HEK293T (cell line): ENCODE data around the gene PPP4R3B.

ENCODE experiments used
- CTCF ChIA-PET: fragments of 350-600 bp; formaldehyde crosslinking; extraction: SDS; loops from one replicate; lab custom pipeline; 2021; ENCODE audit warnings: antibody characterized with exemption, inconsistent platforms; lab: Yijun Ruan, JAX
- POLR2A ChIA-PET: fragments of 350-600 bp; formaldehyde crosslinking; extraction: SDS; loops from one replicate; lab custom pipeline; 2020; ENCODE audit warnings: antibody characterized with exemption, inconsistent platforms; lab: Yijun Ruan, JAX
- DNase-seq: peaks from one replicate; pipeline ENCODE4 v3.0.0; 2012; ENCODE audit warnings: mixed read lengths; ENCODE audit errors: extremely low spot score
- ARNT ChIP-seq: fragments of 450-650 bp; IDR thresholded peaks from 2 replicates; pipeline ENCODE4 v1.6.1; 2017; ENCODE audit warnings: mild to moderate bottlenecking
- BHLHE40 ChIP-seq: fragments of 450-650 bp; IDR thresholded peaks from 2 replicates; pipeline ENCODE4 v1.6.1; 2016; ENCODE audit warnings: mild to moderate bottlenecking, moderate library complexity, borderline replicate concordance
- CTBP1 ChIP-seq: fragments of 450-650 bp; IDR thresholded peaks from 2 replicates; pipeline ENCODE4 v1.6.1; 2016; ENCODE audit warnings: borderline replicate concordance
- ELF4 ChIP-seq: fragments of 450-650 bp; IDR thresholded peaks from 2 replicates; pipeline ENCODE4 v1.6.1; 2017; ENCODE audit warnings: antibody characterized with exemption
- FOXA1 ChIP-seq: fragments of 450-650 bp; IDR thresholded peaks from 2 replicates; pipeline ENCODE4 v1.6.1; 2016; ENCODE audit warnings: mild to moderate bottlenecking
- FOXK2 ChIP-seq: fragments of 450-650 bp; IDR thresholded peaks from 2 replicates; pipeline ENCODE4 v1.6.1; 2016; ENCODE audit warnings: mild to moderate bottlenecking
- FOXM1 ChIP-seq: fragments of 450-650 bp; IDR thresholded peaks from 2 replicates; pipeline ENCODE4 v1.6.1; 2017; ENCODE audit warnings: mild to moderate bottlenecking, borderline replicate concordance
- HDGF ChIP-seq: fragments of 450-650 bp; IDR thresholded peaks from 2 replicates; pipeline ENCODE4 v1.6.1; 2017; ENCODE audit warnings: antibody characterized with exemption, borderline replicate concordance
- L3MBTL2 ChIP-seq: fragments of 450-650 bp; conservative IDR thresholded peaks from 2 replicates; pipeline ENCODE4 v1.6.1; 2016; ENCODE audit warnings: mild to moderate bottlenecking
- LEF1 ChIP-seq: fragments of 450-650 bp; IDR thresholded peaks from 2 replicates; pipeline ENCODE4 v1.6.1; 2017; ENCODE audit warnings: mild to moderate bottlenecking, borderline replicate concordance
- NFRKB ChIP-seq: fragments of 450-650 bp; IDR thresholded peaks from 2 replicates; pipeline ENCODE4 v1.6.1; 2016; ENCODE audit warnings: mild to moderate bottlenecking, moderate library complexity
- SP1 ChIP-seq: fragments of 450-650 bp; IDR thresholded peaks from 2 replicates; pipeline ENCODE4 v1.6.1; 2017
- SUZ12 ChIP-seq: fragments of 450-650 bp; IDR thresholded peaks from 2 replicates; pipeline ENCODE4 v1.6.1; 2016; ENCODE audit warnings: mild to moderate bottlenecking
- TARDBP ChIP-seq: fragments of 450-650 bp; IDR thresholded peaks from 2 replicates; pipeline ENCODE4 v1.6.1; 2016
- ZNF384 ChIP-seq: fragments of 450-650 bp; IDR thresholded peaks from 2 replicates; pipeline ENCODE4 v1.6.1; 2016
- TF ChIP-seq, protein P1 (sequence below): fragments of 450-650 bp; IDR thresholded peaks from 2 replicates; pipeline ENCODE4 v1.6.1; 2016

PPP4R3B gene

DNA sequence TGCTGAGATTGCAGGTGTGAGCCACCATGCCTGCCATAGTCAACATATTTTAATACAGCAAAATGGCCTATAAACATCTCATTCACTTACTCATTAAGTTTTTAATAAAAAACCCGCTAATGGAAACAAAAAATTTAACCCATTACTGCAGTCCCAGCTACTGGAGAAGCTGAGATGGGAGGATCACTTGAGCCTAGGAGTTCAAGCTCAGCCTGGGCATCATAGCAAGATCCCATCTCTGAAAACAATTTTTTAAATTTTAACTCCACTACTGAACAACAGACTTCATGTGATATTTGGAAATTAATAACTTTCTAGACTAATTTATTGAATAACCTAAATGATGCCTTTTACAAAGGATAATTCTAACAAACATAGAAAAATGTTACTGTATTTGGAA, 5.4 kb downstream of the PPP4R3B start:
- CTCF ChIA-PET, result no interaction called here
- TF ChIP-seq ARNT, result no peak
- TF ChIP-seq CTBP1, result no peak
- TF ChIP-seq LEF1, result no peak
- TF ChIP-seq ZNF384, result no peak
- TF ChIP-seq, protein P1, sequence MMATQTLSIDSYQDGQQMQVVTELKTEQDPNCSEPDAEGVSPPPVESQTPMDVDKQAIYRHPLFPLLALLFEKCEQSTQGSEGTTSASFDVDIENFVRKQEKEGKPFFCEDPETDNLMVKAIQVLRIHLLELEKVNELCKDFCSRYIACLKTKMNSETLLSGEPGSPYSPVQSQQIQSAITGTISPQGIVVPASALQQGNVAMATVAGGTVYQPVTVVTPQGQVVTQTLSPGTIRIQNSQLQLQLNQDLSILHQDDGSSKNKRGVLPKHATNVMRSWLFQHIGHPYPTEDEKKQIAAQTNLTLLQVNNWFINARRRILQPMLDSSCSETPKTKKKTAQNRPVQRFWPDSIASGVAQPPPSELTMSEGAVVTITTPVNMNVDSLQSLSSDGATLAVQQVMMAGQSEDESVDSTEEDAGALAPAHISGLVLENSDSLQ, result no peak
- no peak for TF ChIP-seq FOXA1
- TF ChIP-seq NFRKB, result no peak
- no peak for TF ChIP-seq SUZ12
- no peak for TF ChIP-seq FOXK2
- no peak for TF ChIP-seq L3MBTL2
- no peak for TF ChIP-seq ELF4
- no peak for TF ChIP-seq BHLHE40
- no peak for TF ChIP-seq FOXM1
- no peak for TF ChIP-seq HDGF
- DNase-seq, result no peak
- POLR2A ChIA-PET, result interaction anchor here (1.0 to 1.2 kb wide), 2 partner anchors 8 to 191 kb away, joined by 3 to 4 read pairs; no protein-coding TSS in a partner anchor

DNA sequence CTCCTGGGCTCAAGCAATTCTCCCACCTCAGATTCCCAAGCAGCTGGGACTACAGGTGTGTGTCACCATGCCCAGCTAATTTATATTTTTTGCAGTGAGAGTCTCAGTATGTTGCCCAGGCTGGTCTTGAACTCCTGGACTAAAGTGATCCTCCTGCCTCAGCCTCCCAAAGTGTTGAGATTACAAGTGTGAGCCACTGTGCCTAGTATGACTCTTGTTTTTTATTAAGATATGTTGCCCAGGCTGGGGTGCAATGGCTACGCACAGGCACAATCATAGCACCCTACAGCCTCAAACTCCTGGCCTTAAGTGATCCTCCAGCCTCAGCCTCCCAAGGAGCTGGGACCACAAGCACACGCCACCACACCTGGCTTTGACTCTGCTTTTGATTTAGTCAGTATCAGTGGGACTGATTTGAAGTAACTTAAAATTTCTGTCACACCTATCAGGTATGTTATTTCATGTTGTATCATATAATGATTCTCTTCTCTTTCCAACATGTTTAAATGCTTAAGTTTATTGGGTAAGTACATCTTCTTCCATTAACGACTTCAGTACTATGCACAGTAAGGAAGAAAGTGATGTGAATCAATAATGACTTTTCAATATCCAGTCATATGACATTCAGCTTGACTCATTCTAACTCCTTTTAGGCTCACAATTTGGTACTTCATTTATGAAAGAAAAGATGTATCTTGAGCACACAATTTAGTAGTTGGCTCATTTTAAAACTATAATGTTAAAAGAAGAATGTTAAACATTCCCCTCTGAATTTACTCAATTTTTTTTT, 6.3 kb downstream of the PPP4R3B start:
- CTCF ChIA-PET, result no interaction called here
- POLR2A ChIA-PET, result interaction anchor here (1.0 to 1.2 kb wide), 2 partner anchors 9 to 191 kb away, joined by 3 to 4 read pairs; no protein-coding TSS in a partner anchor
- TF ChIP-seq, protein P1, result no peak
- no peak for TF ChIP-seq ARNT
- TF ChIP-seq TARDBP, result no peak
- no peak for TF ChIP-seq NFRKB
- no peak for TF ChIP-seq ELF4
- no peak for TF ChIP-seq BHLHE40
- TF ChIP-seq FOXA1, result no peak
- no peak for TF ChIP-seq LEF1
- TF ChIP-seq FOXK2, result no peak
- no peak for TF ChIP-seq HDGF
- TF ChIP-seq SUZ12, result no peak
- no peak for TF ChIP-seq SP1
- no peak for TF ChIP-seq CTBP1
- TF ChIP-seq ZNF384, result no peak
- TF ChIP-seq FOXM1, result no peak
- no peak for TF ChIP-seq L3MBTL2
- DNase-seq, result no peak

DNA sequence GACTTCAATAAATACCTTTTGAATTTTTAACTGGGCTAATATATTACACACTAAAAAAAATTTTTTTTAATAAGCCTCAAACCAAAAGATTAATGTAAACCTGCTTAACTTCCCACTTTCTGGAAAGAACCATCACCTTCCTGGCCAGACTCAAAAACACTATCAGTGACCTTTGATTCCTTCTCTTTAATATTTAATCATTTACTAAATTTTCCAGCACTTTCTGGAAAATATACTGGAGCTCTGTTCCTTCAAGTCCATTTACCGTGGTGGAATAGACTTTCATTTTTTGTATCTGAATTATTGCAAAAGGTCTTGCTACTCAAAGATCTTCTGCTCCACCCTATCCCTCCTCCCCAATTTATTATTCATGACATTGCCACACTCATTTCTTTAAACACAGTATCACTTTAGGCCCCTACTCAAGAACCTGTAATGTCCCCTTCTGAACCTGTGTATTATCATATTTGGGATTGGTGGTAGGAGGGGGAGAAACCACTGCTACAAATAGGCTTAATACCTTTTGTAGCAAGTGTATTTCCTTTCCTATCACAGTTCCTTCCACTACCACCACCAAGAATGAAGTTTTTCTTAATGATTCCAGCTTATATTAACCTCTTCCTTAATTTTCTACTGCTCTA, 7.4 kb downstream of the PPP4R3B start:
- ChIA-PET CTCF (no interaction called here), POLR2A (interaction anchor here (1.6 kb wide), 1 partner anchor 8 kb away, joined by 9 read pairs; the partner anchor contains the start of gene PPP4R3B)
- TF ChIP-seq LEF1 (no peak), NFRKB (no peak), ZNF384 (no peak), L3MBTL2 (no peak), ELF4 (no peak), TARDBP (no peak), HDGF (no peak), FOXM1 (no peak), ARNT (no peak), SP1 (no peak), BHLHE40 (no peak), FOXA1 (no peak)
- TF ChIP-seq, protein P1, result no peak
- DNase-seq, result no peak

DNA sequence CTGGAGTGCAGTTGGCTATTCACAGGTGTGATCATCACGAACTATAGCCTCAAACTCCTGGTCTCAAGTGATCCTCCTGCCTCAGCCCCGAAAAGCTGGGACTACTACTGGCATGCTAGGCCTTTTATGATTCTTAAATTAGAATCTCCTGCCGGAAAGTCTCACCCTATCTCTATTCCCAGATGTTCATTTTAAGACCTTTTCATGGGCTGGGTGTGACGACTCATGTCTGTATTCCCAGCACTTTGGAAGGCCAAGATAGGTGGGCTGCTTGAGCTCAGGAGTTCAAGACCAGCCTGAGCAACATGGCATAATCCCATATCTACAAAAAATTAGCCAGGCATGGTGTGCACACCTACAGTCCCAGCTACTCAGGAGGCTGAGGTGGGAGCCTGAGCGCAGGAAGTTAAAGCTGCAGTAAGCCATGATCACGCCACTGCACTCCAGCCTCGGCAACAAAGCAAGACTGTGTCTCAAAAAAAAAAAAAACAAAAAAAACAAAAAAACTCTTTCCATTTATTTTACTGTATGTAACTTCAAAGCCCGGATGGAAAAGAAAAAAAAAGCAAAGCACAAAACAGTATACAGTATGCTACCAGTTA, 8.1 kb downstream of the PPP4R3B start:
- no peak for DNase-seq
- TF ChIP-seq TARDBP (no peak), CTBP1 (no peak), LEF1 (no peak), ARNT (no peak), BHLHE40 (no peak), NFRKB (no peak), L3MBTL2 (no peak), FOXK2 (no peak), ZNF384 (no peak), HDGF (no peak), SP1 (no peak), SUZ12 (no peak), FOXA1 (no peak), FOXM1 (no peak), ELF4 (no peak)
- TF ChIP-seq, protein P1, result no peak
- POLR2A ChIA-PET, result interaction anchor here (1.0 to 1.6 kb wide), 2 partner anchors 9 to 11 kb away, joined by 3 to 9 read pairs; partner anchors contain the start of gene PPP4R3B
- CTCF ChIA-PET, result interaction anchor here (0.7 kb wide), 1 partner anchor 196 kb away, joined by 3 read pairs; no protein-coding TSS in a partner anchor
